Mammary epithelial cell (primary cell): ENCODE measurements around the gene LIN7B.

Source experiments
- CTCF ChIP-seq, 2 donors: IDR thresholded peaks in 1 of 2; conservative IDR thresholded peaks in 1 of 2; 2 replicates each; pipeline ENCODE4 v1.5.1; 2011 to 2012; ENCODE audit warnings: inconsistent platforms in 2 of 2, low read length in 2 of 2, mild to moderate bottlenecking in 2 of 2, control low read depth in 1 of 2, low read depth in 1 of 2; ENCODE audit not compliant: insufficient read depth in 1 of 2; ENCODE audit errors: extremely low read depth in 1 of 2
- EZH2 ChIP-seq: IDR thresholded peaks from 2 replicates; pipeline ENCODE4 v1.6.1; 2012; ENCODE audit warnings: low read length, inconsistent platforms, borderline replicate concordance

- TF ChIP-seq EZH2 (peak; percentile 37), CTCF (conservative IDR thresholded peaks at IDR 0.05 in 1 of 2, IDR thresholded peaks at IDR 0.05 in 1 of 2; ENCODE audit: extremely low read depth in 1 of 2, insufficient read depth in 1 of 2, low read depth in 1 of 2, low read length in 2 of 2) (peak; percentile 26 to 49)
Observed at GRCh38 chr19:49073514-49074378, 40.4 kb upstream of the LIN7B start.
